ENCODE results near the gene MLXIP.
"Not testable (repeated sequence)": the region's sequence is repeated elsewhere in the genome, so short reads cannot be mapped to it uniquely, and the experiment has no call there.

The MLXIP gene

DNA sequence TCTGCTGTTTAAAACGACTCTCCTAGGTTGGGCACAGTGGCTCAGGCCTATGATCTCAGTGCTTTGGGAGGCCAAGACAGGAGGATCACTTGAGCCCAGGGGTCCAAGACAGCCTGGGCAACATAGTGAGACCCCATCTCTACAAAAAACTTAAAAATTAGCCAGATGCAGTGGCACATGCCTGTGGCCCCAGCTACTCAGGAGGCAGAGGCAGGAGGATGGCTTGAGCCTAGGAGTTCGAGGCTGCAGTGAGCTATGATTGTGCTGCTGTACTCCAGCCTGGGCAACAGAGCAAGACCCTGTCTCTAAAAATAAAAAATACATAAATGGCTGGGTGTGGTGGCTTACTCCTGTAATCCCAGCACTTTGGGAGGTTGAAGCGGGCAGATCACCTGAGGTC, 37.1 kb upstream of the MLXIP start:
- H3K27ac ChIP-seq (ENCODE audit: low read length); H3K9ac ChIP-seq (ENCODE audit: low read depth, low read length); H3K4me1 ChIP-seq (ENCODE audit: insufficient read depth, low read length); H3K4me3 ChIP-seq (ENCODE audit: low read length); H3K27me3 ChIP-seq (ENCODE audit: insufficient read depth, low read length); H3K9me3 ChIP-seq (ENCODE audit: insufficient read depth, low read depth, low read length): not testable (repeated sequence)
- peaks cover 55% of the 10 kb centered on the region for H3K36me3 ChIP-seq (ENCODE audit: insufficient read depth, low read depth, low read length)

GRCh38 chr12:122042910-122043309, 35.6 kb upstream of the MLXIP start:
- no peak overlapping the region for H3K27ac ChIP-seq (ENCODE audit: low read length)
- no peak overlapping the region for H3K9ac ChIP-seq (ENCODE audit: low read depth, low read length)
- no peaks in the 10 kb centered on the region for H3K4me1 ChIP-seq (ENCODE audit: insufficient read depth, low read length)
- peaks cover 54% of the 10 kb centered on the region for H3K36me3 ChIP-seq (ENCODE audit: insufficient read depth, low read depth, low read length)
- no peak overlapping the region for H3K4me3 ChIP-seq (ENCODE audit: low read length)
- no peaks in the 10 kb centered on the region for H3K27me3 ChIP-seq (ENCODE audit: insufficient read depth, low read length)
- H3K9me3 ChIP-seq (ENCODE audit: insufficient read depth, low read depth, low read length) = no peaks in the 10 kb centered on the region

- no peak overlapping the region for H3K27ac ChIP-seq (ENCODE audit: low read length)
- peaks cover 51% of the 10 kb centered on the region for H3K36me3 ChIP-seq (ENCODE audit: insufficient read depth, low read depth, low read length)
- H3K4me1 ChIP-seq (ENCODE audit: insufficient read depth, low read length) = no peaks in the 10 kb centered on the region
- H3K27me3 ChIP-seq (ENCODE audit: insufficient read depth, low read length) = no peaks in the 10 kb centered on the region
- H3K9ac ChIP-seq (ENCODE audit: low read depth, low read length) = no peak overlapping the region
- H3K9me3 ChIP-seq (ENCODE audit: insufficient read depth, low read depth, low read length) = no peaks in the 10 kb centered on the region
- H3K4me3 ChIP-seq (ENCODE audit: low read length) = no peak overlapping the region
These were observed 35.1 kb upstream of the MLXIP start for GRCh38 chr12:122043476-122043875.

DNA sequence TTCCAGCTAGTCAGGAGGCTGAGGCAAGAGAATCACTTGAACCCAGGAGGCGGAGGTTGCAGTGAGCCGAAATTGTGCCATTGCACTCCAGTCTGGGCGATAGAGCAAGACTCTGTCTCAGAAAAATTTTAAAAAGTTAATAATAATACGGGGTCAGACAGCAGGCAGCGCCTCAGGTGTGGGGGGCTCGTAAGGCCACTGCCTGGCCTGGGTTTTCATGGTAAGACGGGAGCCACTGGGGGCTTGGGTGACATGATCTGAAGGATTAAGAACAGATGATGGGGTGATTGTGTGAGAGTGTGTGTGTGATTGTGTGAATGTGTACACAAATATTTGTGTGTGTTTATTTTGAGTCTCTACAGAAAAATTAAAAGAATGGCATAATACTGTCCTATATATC, 33.3 kb upstream of the MLXIP start:
- H3K9me3 ChIP-seq (ENCODE audit: insufficient read depth, low read depth, low read length) = no peaks in the 10 kb centered on the region
- no peak overlapping the region for H3K4me3 ChIP-seq (ENCODE audit: low read length)
- H3K27me3 ChIP-seq (ENCODE audit: insufficient read depth, low read length) = no peaks in the 10 kb centered on the region
- no peak overlapping the region for H3K9ac ChIP-seq (ENCODE audit: low read depth, low read length)
- H3K36me3 ChIP-seq (ENCODE audit: insufficient read depth, low read depth, low read length) = peaks cover 39% of the 10 kb centered on the region
- H3K27ac ChIP-seq (ENCODE audit: low read length) = no peak overlapping the region
- H3K4me1 ChIP-seq (ENCODE audit: insufficient read depth, low read length) = no peaks in the 10 kb centered on the region

- Histone ChIP-seq H3K9me3 (ENCODE audit: insufficient read depth, low read depth, low read length) (no peaks in the 10 kb centered on the region), H3K9ac (ENCODE audit: low read depth, low read length) (no peak overlapping the region), H3K36me3 (ENCODE audit: insufficient read depth, low read depth, low read length) (peaks cover 31% of the 10 kb centered on the region), H3K4me3 (ENCODE audit: low read length) (no peak overlapping the region), H3K27me3 (ENCODE audit: insufficient read depth, low read length) (no peaks in the 10 kb centered on the region), H3K27ac (ENCODE audit: low read length) (no peak overlapping the region), H3K4me1 (ENCODE audit: insufficient read depth, low read length) (no peaks in the 10 kb centered on the region)
These were observed 32.4 kb upstream of the MLXIP start for GRCh38 chr12:122046145-122046544.

DNA sequence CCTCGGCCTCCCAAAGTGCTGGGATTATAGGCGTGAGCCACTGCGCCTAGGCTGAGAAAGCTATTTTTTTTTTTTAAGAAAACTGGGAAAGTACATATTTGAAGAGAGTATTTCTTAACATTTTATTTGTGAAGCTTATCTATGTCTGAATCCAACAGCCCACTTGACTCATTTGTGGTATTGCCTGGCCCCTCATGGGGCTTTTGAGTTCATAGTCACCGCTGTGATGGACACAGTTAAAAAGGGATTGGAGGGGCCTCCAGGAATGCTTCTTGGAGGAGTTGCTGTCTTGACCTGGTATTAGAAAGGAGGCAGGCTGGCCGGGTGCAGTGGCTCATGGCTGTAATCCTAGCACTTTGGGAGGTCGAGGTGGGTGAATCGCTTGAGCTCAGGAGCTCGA, 30.4 kb upstream of the MLXIP start:
- Histone ChIP-seq H3K27ac (ENCODE audit: low read length) (no peak overlapping the region), H3K9ac (ENCODE audit: low read depth, low read length) (no peak overlapping the region), H3K9me3 (ENCODE audit: insufficient read depth, low read depth, low read length) (no peaks in the 10 kb centered on the region), H3K27me3 (ENCODE audit: insufficient read depth, low read length) (no peaks in the 10 kb centered on the region), H3K4me1 (ENCODE audit: insufficient read depth, low read length) (no peaks in the 10 kb centered on the region), H3K36me3 (ENCODE audit: insufficient read depth, low read depth, low read length) (peaks cover 27% of the 10 kb centered on the region), H3K4me3 (ENCODE audit: low read length) (no peak overlapping the region)

DNA sequence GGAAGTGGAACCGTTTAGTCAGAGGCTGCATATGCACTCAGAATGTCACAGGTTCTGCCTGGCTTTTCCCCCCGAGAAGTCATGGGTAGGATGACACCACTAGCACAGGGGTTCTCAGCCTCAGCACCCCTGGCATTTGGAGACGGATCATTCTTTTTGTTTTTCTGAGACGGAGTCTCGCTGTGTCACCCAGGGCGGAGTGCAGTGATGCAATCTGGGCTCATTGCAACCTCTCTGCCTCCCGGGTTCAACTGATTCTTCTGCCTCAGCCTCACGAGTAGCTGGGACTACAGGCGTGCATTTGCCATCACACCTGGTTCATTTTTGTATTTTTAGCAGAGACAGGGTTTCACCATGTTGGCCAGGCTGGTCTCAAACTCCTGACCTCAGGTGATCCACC, 28.7 kb upstream of the MLXIP start:
- H3K9me3 ChIP-seq (ENCODE audit: insufficient read depth, low read depth, low read length) = no peaks in the 10 kb centered on the region
- H3K9ac ChIP-seq (ENCODE audit: low read depth, low read length) = no peak overlapping the region
- H3K27me3 ChIP-seq (ENCODE audit: insufficient read depth, low read length) = no peaks in the 10 kb centered on the region
- H3K4me1 ChIP-seq (ENCODE audit: insufficient read depth, low read length) = no peaks in the 10 kb centered on the region
- H3K4me3 ChIP-seq (ENCODE audit: low read length) = no peak overlapping the region
- peaks cover 17% of the 10 kb centered on the region for H3K36me3 ChIP-seq (ENCODE audit: insufficient read depth, low read depth, low read length)
- no peak overlapping the region for H3K27ac ChIP-seq (ENCODE audit: low read length)

DNA sequence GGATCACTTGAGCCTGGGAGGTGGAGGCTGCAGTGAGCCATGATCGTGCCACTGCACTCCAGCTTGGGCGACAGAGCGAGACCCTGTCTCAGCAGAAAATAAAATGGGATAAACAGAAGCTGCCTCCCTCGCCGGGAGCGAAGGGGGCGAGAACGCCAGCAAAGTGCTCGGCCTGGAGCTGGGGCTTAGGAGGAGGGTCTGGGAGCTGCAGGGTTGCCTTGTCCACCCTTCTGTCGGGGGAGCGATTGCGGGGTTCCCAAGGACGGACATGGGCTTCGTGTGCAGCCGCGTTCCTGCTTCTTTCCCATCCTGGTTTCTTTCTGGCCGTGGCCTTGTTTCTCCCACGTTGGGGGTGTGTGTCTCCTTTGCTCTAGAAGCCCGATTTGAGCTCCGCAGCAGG, 27.9 kb upstream of the MLXIP start:
- Histone ChIP-seq H3K27me3 (ENCODE audit: insufficient read depth, low read length) (no peaks in the 10 kb centered on the region), H3K9me3 (ENCODE audit: insufficient read depth, low read depth, low read length) (no peaks in the 10 kb centered on the region), H3K9ac (ENCODE audit: low read depth, low read length) (no peak overlapping the region), H3K27ac (ENCODE audit: low read length) (no peak overlapping the region), H3K4me1 (ENCODE audit: insufficient read depth, low read length) (no peaks in the 10 kb centered on the region), H3K4me3 (ENCODE audit: low read length) (no peak overlapping the region), H3K36me3 (ENCODE audit: insufficient read depth, low read depth, low read length) (peaks cover 22% of the 10 kb centered on the region)

GRCh38 chr12:122051231-122051876, 27.2 kb upstream of the MLXIP start:
- no peak overlapping the region for H3K9ac ChIP-seq (ENCODE audit: low read depth, low read length)
- H3K36me3 ChIP-seq (ENCODE audit: insufficient read depth, low read depth, low read length) = peaks cover 22% of the 10 kb centered on the region
- no peak overlapping the region for H3K4me3 ChIP-seq (ENCODE audit: low read length)
- no peaks in the 10 kb centered on the region for H3K27me3 ChIP-seq (ENCODE audit: insufficient read depth, low read length)
- no peaks in the 10 kb centered on the region for H3K9me3 ChIP-seq (ENCODE audit: insufficient read depth, low read depth, low read length)
- no peak overlapping the region for H3K27ac ChIP-seq (ENCODE audit: low read length)
- no peaks in the 10 kb centered on the region for H3K4me1 ChIP-seq (ENCODE audit: insufficient read depth, low read length)

GRCh38 chr12:122052285-122052684, 26.3 kb upstream of the MLXIP start:
- Histone ChIP-seq H3K9me3 (ENCODE audit: insufficient read depth, low read depth, low read length) (no peaks in the 10 kb centered on the region), H3K36me3 (ENCODE audit: insufficient read depth, low read depth, low read length) (peaks cover 26% of the 10 kb centered on the region), H3K27ac (ENCODE audit: low read length) (no peak overlapping the region), H3K9ac (ENCODE audit: low read depth, low read length) (no peak overlapping the region), H3K4me1 (ENCODE audit: insufficient read depth, low read length) (no peaks in the 10 kb centered on the region), H3K4me3 (ENCODE audit: low read length) (no peak overlapping the region), H3K27me3 (ENCODE audit: insufficient read depth, low read length) (no peaks in the 10 kb centered on the region)

GRCh38 chr12:122054842-122055520, 23.6 kb upstream of the MLXIP start:
- Histone ChIP-seq H3K9ac (ENCODE audit: low read depth, low read length) (no peak overlapping the region), H3K27ac (ENCODE audit: low read length) (no peak overlapping the region), H3K4me1 (ENCODE audit: insufficient read depth, low read length) (no peaks in the 10 kb centered on the region), H3K36me3 (ENCODE audit: insufficient read depth, low read depth, low read length) (peaks cover 41% of the 10 kb centered on the region), H3K4me3 (ENCODE audit: low read length) (no peak overlapping the region), H3K9me3 (ENCODE audit: insufficient read depth, low read depth, low read length) (no peaks in the 10 kb centered on the region), H3K27me3 (ENCODE audit: insufficient read depth, low read length) (no peaks in the 10 kb centered on the region)

GRCh38 chr12:122056406-122056805, 22.1 kb upstream of the MLXIP start:
- not testable (repeated sequence) for H3K9ac ChIP-seq (ENCODE audit: low read depth, low read length)

More at GRCh38 chr12:122056406-122056805, 22.1 kb upstream of the MLXIP start:
- not testable (repeated sequence) for H3K4me1 ChIP-seq (ENCODE audit: insufficient read depth, low read length); H3K27me3 ChIP-seq (ENCODE audit: insufficient read depth, low read length); H3K4me3 ChIP-seq (ENCODE audit: low read length); H3K27ac ChIP-seq (ENCODE audit: low read length); H3K9me3 ChIP-seq (ENCODE audit: insufficient read depth, low read depth, low read length)
- H3K36me3 ChIP-seq (ENCODE audit: insufficient read depth, low read depth, low read length) = peaks cover 54% of the 10 kb centered on the region
